Stimulated activated naive CD8-positive, alpha-beta T cell treated with anti-CD3 and anti-CD28 coated beads, Interleukin-15, Interleukin-2, amounts not matched to agents 100 ng/mL and 50 ng/mL, for 24 hours (primary cell): ENCODE measurements around the gene TEX44.
"Not testable (repeated sequence)": the region's sequence is repeated elsewhere in the genome, so short reads cannot be mapped to it uniquely, and the experiment has no call there.

Experiments used
- H3K27ac Mint-ChIP-seq: one replicate; pipeline ENCODE4 v1.8.0; 2021; ENCODE audit warnings: mild to moderate bottlenecking, mixed read lengths
- H3K27me3 Mint-ChIP-seq: one replicate; pipeline ENCODE4 v1.8.0; 2021; ENCODE audit warnings: mixed read lengths
- H3K36me3 Mint-ChIP-seq: one replicate; pipeline ENCODE4 v1.8.0; 2021; ENCODE audit warnings: low read depth, mixed read lengths
- H3K4me1 Mint-ChIP-seq: one replicate; pipeline ENCODE4 v1.8.0; 2021; ENCODE audit warnings: low read depth, mixed read lengths
- H3K4me3 Mint-ChIP-seq: one replicate; pipeline ENCODE4 v1.8.0; 2021; ENCODE audit warnings: mild to moderate bottlenecking, mixed read lengths
- H3K9me3 Mint-ChIP-seq: one replicate; pipeline ENCODE4 v1.8.0; 2021; ENCODE audit warnings: mixed read lengths

The TEX44 gene

GRCh38 chr2:231592636-231593145 lies at the start of gene TEX44:
Gene TEX44 (plus strand): TSS chr2:231592864. CDS start chr2:231592952, 88 bp downstream.
- Mint-ChIP-seq H3K9me3 (no peaks in the 10 kb centered on the region), H3K4me1 (no peaks in the 10 kb centered on the region), H3K27ac (no peak within 1 kb of the TSS), H3K27me3 (no peaks in the 10 kb centered on the region), H3K36me3 (no peaks in the 10 kb centered on the region), H3K4me3 (no peak within 1 kb of the TSS)

DNA sequence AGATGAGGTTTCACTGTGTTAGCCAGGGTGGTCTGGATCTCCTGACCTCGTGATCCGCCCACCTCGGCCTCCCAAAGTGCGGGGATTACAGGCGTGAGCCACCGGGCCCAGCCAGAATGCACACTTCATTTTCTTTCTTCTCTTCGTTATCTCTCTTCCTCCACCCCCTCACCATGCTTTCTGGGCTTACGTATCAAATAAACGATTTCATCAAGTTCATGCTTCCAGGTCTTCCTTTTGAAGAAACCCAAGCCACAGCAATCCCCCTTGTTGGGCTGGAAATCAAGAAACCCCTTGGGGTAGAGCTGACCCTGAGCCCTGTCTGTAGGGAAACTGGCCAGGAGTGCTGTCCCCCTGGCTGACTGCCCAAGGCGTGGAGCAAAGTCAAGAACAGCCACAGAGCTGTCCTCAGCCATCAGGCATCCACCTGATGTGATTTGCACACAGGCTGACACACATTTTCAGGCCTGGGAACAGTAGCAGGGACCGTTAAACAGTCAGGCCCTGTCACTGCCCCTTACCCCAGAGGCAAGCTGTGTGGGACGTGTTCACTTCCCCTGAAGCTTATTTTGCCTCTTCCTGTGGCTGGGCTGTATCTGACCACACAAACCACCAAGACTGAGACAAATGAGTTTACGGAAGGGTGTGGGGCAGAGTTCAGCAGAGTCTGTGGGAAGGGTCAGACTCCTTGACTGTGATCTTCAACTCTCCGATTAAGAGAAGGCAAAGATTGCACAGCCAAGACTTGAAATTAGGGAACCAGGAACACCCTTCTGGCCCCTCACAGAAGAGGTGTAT lies 47.4 kb upstream of the TEX44 start:
- Mint-ChIP-seq H3K4me1 (peaks cover 37% of the 10 kb centered on the region), H3K36me3 (peaks cover 14% of the 10 kb centered on the region), H3K4me3 (peak overlapping the region; percentile 72), H3K27me3 (no peaks in the 10 kb centered on the region), H3K27ac (peak overlapping the region; percentile 95), H3K9me3 (peaks cover 12% of the 10 kb centered on the region)

GRCh38 chr2:231546014-231546715 lies 46.5 kb upstream of the TEX44 start:
- Mint-ChIP-seq H3K9me3 (peaks cover 12% of the 10 kb centered on the region), H3K27ac (no peak overlapping the region), H3K4me1 (peaks cover 37% of the 10 kb centered on the region), H3K27me3 (no peaks in the 10 kb centered on the region), H3K4me3 (peak overlapping the region; percentile 72), H3K36me3 (peaks cover 14% of the 10 kb centered on the region)

- Mint-ChIP-seq H3K4me1 (peaks cover 37% of the 10 kb centered on the region), H3K36me3 (peaks cover 10% of the 10 kb centered on the region), H3K4me3 (no peak overlapping the region), H3K27ac (no peak overlapping the region), H3K9me3 (peaks cover 9% of the 10 kb centered on the region), H3K27me3 (no peaks in the 10 kb centered on the region)
These were observed 45.2 kb upstream of the TEX44 start for GRCh38 chr2:231547315-231548110.

GRCh38 chr2:231548752-231549151 lies 43.9 kb upstream of the TEX44 start:
- H3K36me3 Mint-ChIP-seq: peaks cover 12% of the 10 kb centered on the region
- H3K27ac Mint-ChIP-seq: no peak overlapping the region
- H3K27me3 Mint-ChIP-seq: no peaks in the 10 kb centered on the region
- H3K4me3 Mint-ChIP-seq: no peak overlapping the region
- H3K4me1 Mint-ChIP-seq: peaks cover 33% of the 10 kb centered on the region
- peaks cover 12% of the 10 kb centered on the region for H3K9me3 Mint-ChIP-seq

DNA sequence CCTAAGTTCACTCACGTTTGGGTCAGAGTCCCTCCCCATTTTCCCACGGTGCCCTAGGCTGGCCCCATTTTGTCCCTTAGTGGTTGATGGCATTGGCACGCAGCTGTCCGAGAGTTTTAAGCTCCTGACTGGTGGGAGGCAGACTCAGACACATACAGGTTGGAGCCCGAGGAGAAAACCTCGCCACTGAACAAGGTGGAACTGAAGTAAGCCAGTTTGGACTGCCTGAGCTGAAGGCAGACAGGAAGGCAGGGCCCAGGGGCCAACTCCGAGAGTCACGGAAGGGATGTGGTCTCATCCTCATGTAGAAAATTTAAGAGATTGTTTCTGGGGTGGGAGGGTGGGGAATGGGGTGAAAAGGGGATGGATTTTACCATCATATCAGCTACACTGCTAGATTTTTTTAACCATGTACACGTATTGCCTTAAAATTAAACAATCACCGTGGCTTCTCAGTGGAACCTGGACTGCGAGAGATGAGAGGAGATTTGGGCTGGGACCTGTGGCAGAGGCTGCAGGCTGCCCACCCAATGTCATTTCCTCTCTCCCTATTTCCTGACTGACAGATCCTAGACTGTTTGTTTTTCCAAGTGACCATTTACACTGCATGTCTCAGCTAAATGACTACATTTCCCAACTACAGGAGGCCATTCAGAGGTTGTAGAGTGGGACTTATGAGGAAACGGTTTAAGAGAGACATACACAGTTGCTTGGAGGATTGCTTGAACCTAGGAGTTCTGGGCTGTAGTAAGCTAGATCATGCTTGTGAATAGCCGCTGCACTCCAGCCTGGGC lies 43.0 kb upstream of the TEX44 start:
- no peak overlapping the region for H3K4me3 Mint-ChIP-seq
- no peak overlapping the region for H3K27ac Mint-ChIP-seq
- no peaks in the 10 kb centered on the region for H3K27me3 Mint-ChIP-seq
- peaks cover 13% of the 10 kb centered on the region for H3K9me3 Mint-ChIP-seq
- peaks cover 12% of the 10 kb centered on the region for H3K36me3 Mint-ChIP-seq
- H3K4me1 Mint-ChIP-seq: peaks cover 34% of the 10 kb centered on the region

- Mint-ChIP-seq H3K27ac (no peak overlapping the region), H3K27me3 (no peaks in the 10 kb centered on the region), H3K4me1 (peaks cover 30% of the 10 kb centered on the region), H3K9me3 (peaks cover 13% of the 10 kb centered on the region), H3K36me3 (peaks cover 8% of the 10 kb centered on the region), H3K4me3 (no peak overlapping the region)
These were observed 39.9 kb upstream of the TEX44 start for GRCh38 chr2:231552752-231553151.

- Mint-ChIP-seq H3K4me3 (peak overlapping the region; percentile 34), H3K27ac (no peak overlapping the region), H3K9me3 (peaks cover 13% of the 10 kb centered on the region), H3K4me1 (peaks cover 25% of the 10 kb centered on the region), H3K36me3 (peaks cover 8% of the 10 kb centered on the region), H3K27me3 (no peaks in the 10 kb centered on the region)
These were observed 38.3 kb upstream of the TEX44 start for GRCh38 chr2:231554327-231554726.

- peaks cover 13% of the 10 kb centered on the region for H3K9me3 Mint-ChIP-seq
- peak overlapping the region; percentile 29 for H3K27ac Mint-ChIP-seq
- peak overlapping the region; percentile 34 for H3K4me3 Mint-ChIP-seq
- peaks cover 21% of the 10 kb centered on the region for H3K4me1 Mint-ChIP-seq
- H3K27me3 Mint-ChIP-seq: no peaks in the 10 kb centered on the region
- peaks cover 8% of the 10 kb centered on the region for H3K36me3 Mint-ChIP-seq
These were observed 37.7 kb upstream of the TEX44 start for GRCh38 chr2:231554748-231555545.

GRCh38 chr2:231556496-231556895 lies 36.2 kb upstream of the TEX44 start:
- H3K9me3 Mint-ChIP-seq: peaks cover 13% of the 10 kb centered on the region
- H3K27ac Mint-ChIP-seq, H3K27me3 Mint-ChIP-seq, H3K36me3 Mint-ChIP-seq, H3K4me3 Mint-ChIP-seq: not testable (repeated sequence)
- H3K4me1 Mint-ChIP-seq: peaks cover 19% of the 10 kb centered on the region

GRCh38 chr2:231556981-231557380 lies 35.7 kb upstream of the TEX44 start:
- H3K4me3 Mint-ChIP-seq: no peak overlapping the region

DNA sequence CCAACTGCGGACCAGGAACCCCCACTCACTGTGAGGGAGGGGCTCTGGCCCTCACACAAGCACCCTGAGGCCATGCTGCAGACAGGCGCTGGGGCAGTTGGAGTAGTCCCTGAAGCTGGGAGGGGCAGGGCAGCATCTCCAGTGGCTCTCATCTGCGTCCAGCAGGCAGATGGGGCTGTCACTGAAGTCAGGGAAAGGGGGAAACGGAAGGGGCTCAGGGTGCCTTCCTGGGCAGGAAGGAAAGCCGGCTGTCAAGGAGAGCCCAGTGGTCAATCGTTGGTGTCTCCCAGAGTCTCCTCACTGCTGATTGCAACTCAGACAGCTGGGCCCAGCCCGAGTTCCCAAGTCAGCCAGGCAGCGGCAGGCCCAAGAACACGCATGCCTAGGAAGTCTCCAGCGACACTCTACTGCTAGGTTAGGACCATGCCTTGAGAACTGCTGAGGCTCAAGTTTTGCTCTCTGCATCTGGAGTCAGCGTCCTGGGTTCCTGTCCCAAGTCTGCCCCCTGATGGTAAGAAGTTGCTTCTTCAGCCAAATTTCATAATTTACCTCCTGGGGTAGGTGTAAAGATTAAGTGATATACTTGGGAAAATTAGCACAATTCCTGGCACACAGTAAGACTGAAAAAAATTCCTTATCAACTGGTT lies 35.0 kb upstream of the TEX44 start:
- H3K27me3 Mint-ChIP-seq: no peaks in the 10 kb centered on the region
- H3K27ac Mint-ChIP-seq: no peak overlapping the region
- H3K4me1 Mint-ChIP-seq: peaks cover 19% of the 10 kb centered on the region
- H3K9me3 Mint-ChIP-seq: peaks cover 11% of the 10 kb centered on the region
- no peak overlapping the region for H3K4me3 Mint-ChIP-seq
- H3K36me3 Mint-ChIP-seq: peaks cover 7% of the 10 kb centered on the region

More at GRCh38 chr2:231556981-231557380, 35.7 kb upstream of the TEX44 start:
- Mint-ChIP-seq H3K36me3 (peaks cover 8% of the 10 kb centered on the region), H3K27me3 (no peaks in the 10 kb centered on the region), H3K4me1 (peaks cover 19% of the 10 kb centered on the region), H3K27ac (no peak overlapping the region), H3K9me3 (peaks cover 13% of the 10 kb centered on the region)

DNA sequence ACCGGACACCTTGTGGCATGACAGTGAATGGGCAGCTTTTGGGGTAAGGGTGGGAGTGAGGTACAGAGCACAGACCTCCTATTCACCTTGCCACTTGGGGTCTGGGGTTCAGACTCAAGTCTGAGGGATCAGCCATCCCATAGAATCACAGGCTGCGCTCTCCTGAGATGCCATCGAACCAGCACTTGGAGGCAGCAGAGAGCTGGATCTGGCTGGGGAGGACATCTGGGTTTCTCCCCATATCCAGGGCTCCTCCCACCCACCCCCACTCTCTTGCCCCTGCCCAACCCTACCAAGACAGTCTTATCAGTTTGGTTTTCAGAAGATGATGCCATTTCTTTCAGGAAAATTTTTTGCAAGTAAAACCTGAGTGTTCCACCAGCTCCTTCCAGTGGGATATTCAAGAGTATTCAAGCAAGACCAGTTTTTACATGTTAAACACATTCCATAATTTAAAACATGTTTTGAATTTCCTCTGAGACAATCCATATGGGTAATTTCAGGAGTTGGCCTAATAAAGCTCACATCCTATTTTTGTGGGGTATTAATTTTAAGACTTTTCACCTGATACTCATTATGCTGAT lies 29.2 kb upstream of the TEX44 start:
- Mint-ChIP-seq H3K27me3 (no peaks in the 10 kb centered on the region), H3K4me1 (peaks cover under 1% of the 10 kb centered on the region), H3K27ac (no peak overlapping the region), H3K4me3 (no peak overlapping the region), H3K9me3 (no peaks in the 10 kb centered on the region), H3K36me3 (no peaks in the 10 kb centered on the region)
